Gastrocnemius medialis (tissue), 4 donors: ENCODE results near the gene PPIG. TPM values are rescaled to one million over a fixed set of nuclear protein-coding genes. Genes with fewer than 3 reads are reported as not detected.
A peak's percentile ranks its signal among the peaks of the same experiment; 100 is the strongest.
"Not testable (repeated sequence)": the region's sequence is repeated elsewhere in the genome, so short reads cannot be mapped to it uniquely, and the experiment has no call there.

Source experiments
- ATAC-seq, 2 donors: fragments of 150-250 bp; one replicate each; pipeline ENCODE4 v1.9.1; 2016
- DNase-seq, 2 donors: peaks; one replicate each; pipeline ENCODE4 v3.0.0-alpha.2; 2019
- H3K27ac ChIP-seq, 4 donors: fragments of 200-600 bp; sonication (generic); 1 replicate in 1 of 4; 2 replicates in 3 of 4; pipeline ENCODE4 v1.5.1; 2016 to 2018; ENCODE audit warnings: mild to moderate bottlenecking in 2 of 4, moderate library complexity in 1 of 4
- H3K27me3 ChIP-seq, 3 donors: fragments of 200-600 bp; sonication (generic) in 2 of 3; 1 replicate in 1 of 3; 2 replicates in 2 of 3; pipeline versions ENCODE4 v1.5.1 to v1.6.0; 2016 to 2019; ENCODE audit warnings: mild to moderate bottlenecking in 1 of 3, moderate library complexity in 1 of 3
- H3K36me3 ChIP-seq, 2 donors: fragments of 200-600 bp; sonication (generic) in 1 of 2; one replicate each; pipeline ENCODE4 v1.5.1; 2017 to 2018
- H3K4me1 ChIP-seq, 2 donors: fragments of 200-600 bp; sonication (generic) in 1 of 2; one replicate each; pipeline ENCODE4 v1.5.1; 2016 to 2017; ENCODE audit warnings: mild to moderate bottlenecking in 2 of 2
- H3K4me3 ChIP-seq, 4 donors: fragments of 200-600 bp; sonication (generic) in 3 of 4; 1 replicate in 1 of 4; 2 replicates in 3 of 4; pipeline ENCODE4 v1.5.1; 2016 to 2019; ENCODE audit warnings: mild to moderate bottlenecking in 2 of 4
- H3K9me3 ChIP-seq, 3 donors: fragments of 200-600 bp; sonication (generic) in 2 of 3; 1 replicate in 1 of 3; 2 replicates in 2 of 3; pipeline ENCODE4 v1.5.1; 2016 to 2019
- POLR2A ChIP-seq, 2 donors: fragments of 450-650 bp; IDR thresholded peaks; one replicate each; pipeline ENCODE4 v1.6.1; 2017; ENCODE audit warnings: antibody characterized with exemption in 2 of 2, mild to moderate bottlenecking in 2 of 2, moderate library complexity in 2 of 2
- in situ Hi-C, 4 donors: fragments of 200-750 bp; cut with MboI; loops; one replicate each; pipeline versions ENCODE4 v1.15.0 to v1.8.0; 2017; ENCODE audit warnings: low sequenced_read_pairs in 4 of 4
- intact Hi-C: fragments of 100-400 bp; cut with DNase I; formaldehyde crosslinking; loops from one replicate; pipeline ENCODE4 v1.15.1; 2023; ENCODE audit warnings: low total_unique reads
- total RNA-seq, 4 donors: library from RNA; depleted of rRNA; stranded (reverse); fragments of >200 nt; gene quantifications; one replicate each; pipeline versions ENCODE4 v1.1.0 to v1.2.3, GENCODE V29; 2016
- TF ChIP-seq, protein P1 (sequence below), 5 experiments: fragments of 450-650 bp in 3 of 5; fragments of 200-600 bp in 2 of 5; sonication (generic) in 2 of 5; IDR thresholded peaks in 4 of 5; conservative IDR thresholded peaks in 1 of 5; 1 replicate in 4 of 5; 2 replicates in 1 of 5; pipeline ENCODE4 v1.5.1; 2016 to 2019; ENCODE audit warnings: antibody characterized with exemption in 5 of 5, mild to moderate bottlenecking in 3 of 5, moderate library complexity in 3 of 5

The PPIG gene
- 10 to 100 TPM; 27.7 to 40.5 (median 29.3) TPM for total RNA-seq

DNA sequence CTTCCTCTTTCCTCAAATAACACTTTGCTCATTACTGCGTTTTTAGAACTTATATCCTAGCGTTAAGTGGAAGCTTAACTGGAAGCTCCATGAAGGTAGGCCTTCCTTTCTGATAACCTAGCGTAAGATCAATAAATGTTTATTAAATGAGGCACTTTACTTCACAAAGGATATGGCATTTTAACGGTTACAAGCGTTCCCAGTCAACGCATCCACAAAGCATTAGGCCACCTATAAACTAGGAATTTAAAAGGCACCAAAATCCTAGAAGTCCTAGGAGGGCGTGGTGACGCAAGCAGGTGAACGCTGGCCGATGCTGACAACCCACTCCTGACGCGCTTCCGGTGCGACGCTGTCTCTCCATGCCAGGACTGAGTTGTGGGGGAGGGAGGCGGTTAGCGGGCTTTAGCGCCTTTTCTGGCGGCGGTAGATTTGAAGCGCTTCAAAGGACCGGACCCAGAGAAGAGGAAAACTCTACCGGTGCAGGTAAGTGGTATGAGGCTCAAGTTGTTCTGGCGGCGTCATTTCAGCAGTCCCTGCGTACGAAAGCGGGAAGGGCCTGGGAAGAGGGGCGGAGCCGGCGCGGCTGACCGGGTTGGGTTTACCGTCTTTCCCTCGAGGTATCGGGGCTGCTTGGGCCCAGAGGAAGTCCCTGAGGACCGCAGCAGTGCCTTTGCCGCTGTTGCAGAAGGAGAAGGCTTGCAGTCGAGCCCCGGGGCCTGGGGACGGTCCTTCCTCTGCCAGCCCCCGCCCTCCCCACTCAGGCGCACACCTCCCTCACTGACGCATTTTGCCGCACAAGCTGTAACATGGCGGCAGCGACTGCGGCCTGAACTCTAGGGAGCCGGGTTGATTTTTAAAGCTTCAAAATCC, at the start of gene PPIG:
Gene PPIG (plus strand): TSS at position 347 of the 873 bp plus-strand sequence. CDS start 19,691 bp downstream, outside the sequence.
- Histone ChIP-seq H3K27ac (peak within 1 kb of the TSS; percentile 96 to 98 (median 97)), H3K4me1 (peaks cover 18 to 26% of the 10 kb centered on the region in 2 donors), H3K4me3 (peak within 1 kb of the TSS; percentile 87 to 99 (median 96)), H3K36me3 (no peaks in the 10 kb centered on the region), H3K27me3 (no peaks in the 10 kb centered on the region), H3K9me3 (no peaks in the 10 kb centered on the region)
- DNase-seq (peak; percentile 82 to 85), ATAC-seq (peak; percentile 96 to 97)
- peak; percentile 62 to 68 for TF ChIP-seq POLR2A (IDR thresholded peaks at IDR 0.05)
- TF ChIP-seq, protein P1, sequence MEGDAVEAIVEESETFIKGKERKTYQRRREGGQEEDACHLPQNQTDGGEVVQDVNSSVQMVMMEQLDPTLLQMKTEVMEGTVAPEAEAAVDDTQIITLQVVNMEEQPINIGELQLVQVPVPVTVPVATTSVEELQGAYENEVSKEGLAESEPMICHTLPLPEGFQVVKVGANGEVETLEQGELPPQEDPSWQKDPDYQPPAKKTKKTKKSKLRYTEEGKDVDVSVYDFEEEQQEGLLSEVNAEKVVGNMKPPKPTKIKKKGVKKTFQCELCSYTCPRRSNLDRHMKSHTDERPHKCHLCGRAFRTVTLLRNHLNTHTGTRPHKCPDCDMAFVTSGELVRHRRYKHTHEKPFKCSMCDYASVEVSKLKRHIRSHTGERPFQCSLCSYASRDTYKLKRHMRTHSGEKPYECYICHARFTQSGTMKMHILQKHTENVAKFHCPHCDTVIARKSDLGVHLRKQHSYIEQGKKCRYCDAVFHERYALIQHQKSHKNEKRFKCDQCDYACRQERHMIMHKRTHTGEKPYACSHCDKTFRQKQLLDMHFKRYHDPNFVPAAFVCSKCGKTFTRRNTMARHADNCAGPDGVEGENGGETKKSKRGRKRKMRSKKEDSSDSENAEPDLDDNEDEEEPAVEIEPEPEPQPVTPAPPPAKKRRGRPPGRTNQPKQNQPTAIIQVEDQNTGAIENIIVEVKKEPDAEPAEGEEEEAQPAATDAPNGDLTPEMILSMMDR (IDR thresholded peaks at IDR 0.05 in 4 of 5, conservative IDR thresholded peaks at IDR 0.05 in 1 of 5) = no peak
- in situ Hi-C loops (loop anchor here in 1 of 4 donors (25.0 kb wide), 1 partner anchor 1353 kb away; the partner anchor contains the start of gene GORASP2), intact Hi-C loops (loop anchor here (1.0 to 10.0 kb wide), 3 partner anchors 11 to 241 kb away; partner anchors contain the start of genes CFAP210, FASTKD1, METTL5 and PHOSPHO2)

DNA sequence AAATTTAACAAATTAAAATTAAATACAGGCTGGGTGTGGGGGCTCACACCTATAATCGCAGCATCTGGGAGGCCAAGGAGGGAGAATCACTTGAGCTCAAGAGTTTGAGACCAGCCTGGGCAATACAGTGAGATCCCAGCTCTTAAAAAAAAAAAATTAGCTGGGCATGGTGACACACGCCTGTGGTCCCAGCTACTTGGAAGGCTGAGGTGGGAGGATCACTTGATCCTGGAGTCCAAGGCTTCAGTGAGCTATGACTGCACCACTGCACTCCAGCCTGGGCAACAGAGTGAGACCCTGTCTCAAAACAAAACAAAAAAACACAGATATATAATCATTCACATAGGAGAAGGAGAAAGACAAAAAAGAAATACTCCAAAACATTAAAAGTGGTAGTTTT, 44.7 kb upstream of the PPIG start:
- intact Hi-C loops, H3K4me1 ChIP-seq, H3K4me3 ChIP-seq, in situ Hi-C loops, H3K9me3 ChIP-seq, DNase-seq, H3K27me3 ChIP-seq, H3K27ac ChIP-seq: not testable (repeated sequence)
- peaks cover 0 to 31% of the 10 kb centered on the region in 2 donors for H3K36me3 ChIP-seq
- peak in 1 of 2 donors; percentile 4 for ATAC-seq

DNA sequence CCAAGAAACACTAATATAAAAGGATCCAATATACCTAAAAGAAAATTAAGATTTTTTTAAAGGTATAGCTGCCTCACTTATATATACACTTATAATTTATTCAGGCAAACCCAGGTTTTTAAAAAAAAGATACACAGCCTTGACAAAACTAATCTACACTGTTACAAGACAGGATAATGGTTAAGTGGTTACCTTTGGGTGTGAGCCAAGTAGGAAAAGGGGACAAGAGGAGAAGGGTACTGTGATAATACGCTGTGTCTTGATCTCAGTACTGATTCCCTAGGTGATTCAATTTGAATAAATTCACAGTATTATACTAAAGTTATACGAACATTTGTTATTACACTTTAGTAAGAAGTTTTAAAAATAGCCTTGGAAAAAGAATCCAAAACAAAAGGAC, 44.0 kb upstream of the PPIG start:
- peaks cover 0 to 31% of the 10 kb centered on the region in 2 donors for H3K36me3 ChIP-seq
- no peaks in the 10 kb centered on the region for H3K9me3 ChIP-seq
- TF ChIP-seq POLR2A (IDR thresholded peaks at IDR 0.05) = no peak
- TF ChIP-seq, protein P1 (IDR thresholded peaks at IDR 0.05 in 4 of 5, conservative IDR thresholded peaks at IDR 0.05 in 1 of 5) = no peak
- H3K4me3 ChIP-seq = no peak overlapping the region
- ATAC-seq (no peak), DNase-seq (no peak)
- H3K27ac ChIP-seq = no peak overlapping the region
- H3K4me1 ChIP-seq = no peaks in the 10 kb centered on the region
- in situ Hi-C loops (no loop called here), intact Hi-C loops (no loop called here)
- H3K27me3 ChIP-seq = no peaks in the 10 kb centered on the region

DNA sequence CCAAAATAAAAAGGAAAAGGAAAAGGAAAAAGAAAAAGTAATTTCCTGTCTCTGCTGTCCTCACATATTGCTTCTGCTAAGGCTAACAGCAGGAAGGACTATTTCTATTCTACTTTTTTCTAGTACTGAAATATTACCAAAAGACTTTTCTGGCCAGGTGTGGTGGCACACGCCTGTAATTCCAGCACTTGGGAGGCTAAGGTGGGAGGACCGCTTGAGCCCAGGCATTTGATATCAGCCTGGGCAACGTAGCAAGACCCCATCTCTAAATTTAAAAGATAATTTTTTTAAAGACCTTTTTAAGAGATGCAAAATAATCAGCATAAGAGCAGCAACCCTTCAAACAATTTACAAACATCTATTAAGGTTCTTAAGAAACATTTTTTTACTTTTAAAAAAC, 41.7 kb upstream of the PPIG start:
- intact Hi-C loops = no loop called here
- H3K36me3 ChIP-seq = peaks cover 0 to 35% of the 10 kb centered on the region in 2 donors

DNA sequence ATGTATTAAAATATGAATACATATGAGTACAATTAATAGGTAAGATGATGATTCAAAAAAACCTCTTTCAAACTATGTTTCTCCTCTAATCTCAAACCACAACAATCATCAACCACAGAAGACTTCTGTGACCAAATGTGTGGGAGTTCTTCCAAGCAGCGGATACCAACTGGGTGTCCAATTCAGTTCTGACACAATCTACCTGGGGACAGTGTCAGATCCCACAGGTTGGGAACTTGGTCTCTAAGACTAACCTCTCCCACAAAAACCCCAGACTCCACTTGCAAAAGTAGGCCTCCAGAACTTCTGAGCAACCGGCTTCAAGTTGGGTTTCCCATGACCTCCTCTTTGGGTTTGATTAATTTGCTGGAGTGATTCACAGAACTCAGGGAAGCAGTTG, 37.4 kb upstream of the PPIG start:
- H3K9me3 ChIP-seq = no peaks in the 10 kb centered on the region
- intact Hi-C loops (no loop called here), in situ Hi-C loops (no loop called here)
- H3K27me3 ChIP-seq = no peaks in the 10 kb centered on the region
- no peak overlapping the region for H3K27ac ChIP-seq
- no peak overlapping the region for H3K4me3 ChIP-seq
- H3K36me3 ChIP-seq = peaks cover 0 to 21% of the 10 kb centered on the region in 2 donors
- H3K4me1 ChIP-seq = no peaks in the 10 kb centered on the region
- ATAC-seq = no peak
- TF ChIP-seq, protein P1 (IDR thresholded peaks at IDR 0.05 in 4 of 5, conservative IDR thresholded peaks at IDR 0.05 in 1 of 5) = no peak
- no peak for TF ChIP-seq POLR2A (IDR thresholded peaks at IDR 0.05)
- DNase-seq = no peak

More for the DNA sequence above, 41.7 kb upstream of the PPIG start:
- no peak for TF ChIP-seq POLR2A (IDR thresholded peaks at IDR 0.05)
- TF ChIP-seq, protein P1 (IDR thresholded peaks at IDR 0.05 in 4 of 5, conservative IDR thresholded peaks at IDR 0.05 in 1 of 5) = no peak
- H3K9me3 ChIP-seq = no peaks in the 10 kb centered on the region
- H3K27me3 ChIP-seq = no peaks in the 10 kb centered on the region
- ATAC-seq (no peak), DNase-seq (no peak)
- no peak overlapping the region for H3K4me3 ChIP-seq
- in situ Hi-C loops = no loop called here
- H3K4me1 ChIP-seq = no peaks in the 10 kb centered on the region
- no peak overlapping the region for H3K27ac ChIP-seq
